Measurements from ENCODE around the gene PRKCD.

Gene PRKCD

DNA sequence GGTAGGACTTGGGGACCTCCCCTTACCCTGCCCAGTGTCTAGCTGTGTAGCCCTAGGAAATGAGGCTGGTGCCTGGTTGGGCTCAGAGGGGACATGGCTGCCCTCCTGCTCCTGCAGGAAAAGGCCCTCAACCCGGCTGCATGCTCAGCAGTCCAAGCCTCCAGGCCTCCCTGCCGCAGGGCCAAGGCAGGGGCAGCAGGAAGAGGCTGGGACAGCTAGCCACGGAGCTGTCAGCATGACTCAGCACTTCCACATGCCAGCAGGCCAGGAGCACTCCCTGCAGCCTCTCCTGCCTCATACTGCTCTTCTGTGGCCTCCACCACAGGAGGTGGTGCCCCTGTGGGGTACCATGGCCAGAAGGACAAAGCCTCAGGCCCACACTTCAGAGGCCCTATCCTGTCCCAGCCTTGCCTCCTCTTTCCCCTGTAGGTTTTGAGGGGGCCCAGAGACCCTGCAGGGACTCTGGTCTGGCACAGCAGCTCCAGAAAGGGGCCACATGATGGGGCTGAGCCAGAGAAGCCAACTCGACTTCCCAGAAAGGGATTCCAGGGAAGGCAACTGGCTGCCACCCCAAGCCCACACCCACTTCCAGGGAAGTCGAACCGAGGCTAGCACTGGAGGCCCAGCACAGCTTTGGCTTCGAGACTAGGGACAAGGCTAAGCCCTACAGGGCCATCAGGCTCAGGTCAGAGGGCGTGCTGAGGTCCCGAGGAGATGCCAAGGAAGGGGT is 75.3 kb downstream of the PRKCD start:
- peak overlapping the region; percentile 27 for H3K9ac ChIP-seq (ENCODE audit: low read depth, low read length, poor library complexity)
- H3K18ac ChIP-seq (ENCODE audit: low read length): peak overlapping the region; percentile 60
- H2BK15ac ChIP-seq (ENCODE audit: low read length): no peak overlapping the region
- H3K4me1 ChIP-seq (ENCODE audit: control insufficient read depth in 2 of 2, insufficient read depth in 1 of 2, low read depth in 1 of 2, low read length in 2 of 2): peaks cover 0 to 5% of the 10 kb centered on the region in 2 donors
- H3K27ac ChIP-seq (replicated peaks; ENCODE audit: low read length): no peak overlapping the region
- H3K23ac ChIP-seq (ENCODE audit: low read depth, low read length, poor library complexity): peak overlapping the region; percentile 75
- DNase-seq (ENCODE audit: low spot score): no peak
- no peak overlapping the region for H2BK5ac ChIP-seq (ENCODE audit: low read length)
- H3K4me2 ChIP-seq (ENCODE audit: insufficient read depth, low read length, poor library complexity, severe bottlenecking): no peak overlapping the region
- H2BK120ac ChIP-seq (ENCODE audit: low read depth, low read length): no peak overlapping the region
- no peak overlapping the region for H2AFZ ChIP-seq (ENCODE audit: low read length)
- no peak overlapping the region for H4K8ac ChIP-seq (ENCODE audit: low read depth, low read length)
- H2AK5ac ChIP-seq (ENCODE audit: low read depth, low read length): no peak overlapping the region
- H3K4ac ChIP-seq (ENCODE audit: low read length): no peak overlapping the region
- no peak overlapping the region for H2BK12ac ChIP-seq (ENCODE audit: low read length)
- H3K9me3 ChIP-seq (replicated peaks in 1 of 2; ENCODE audit: control insufficient read depth in 2 of 2, insufficient read depth in 1 of 2, low read depth in 1 of 2, low read length in 2 of 2): peaks cover 0 to 1% of the 10 kb centered on the region in 2 donors
- peak overlapping the region; percentile 84 for H3K14ac ChIP-seq (ENCODE audit: low read length)
- peaks cover 19% of the 10 kb centered on the region for H3K79me1 ChIP-seq (ENCODE audit: low read depth, low read length)
- H4K91ac ChIP-seq (ENCODE audit: low read depth, low read length, poor library complexity): no peak overlapping the region
- WGBS, 2 donors (ENCODE audit: extremely low coverage in 2 of 2, insufficient read length in 2 of 2, insufficient replicate concordance in 1 of 2): no CpG with 5 or more reads among the region's 9 CpGs
- H3K27me3 ChIP-seq (ENCODE audit: control insufficient read depth in 3 of 3, insufficient read depth in 3 of 3, low read depth in 1 of 3, low read length in 3 of 3): no peaks in the 10 kb centered on the region
- H3K36me3 ChIP-seq (replicated peaks in 1 of 2; ENCODE audit: control insufficient read depth in 2 of 2, insufficient read depth in 2 of 2, low read length in 2 of 2): peaks cover 75 to 98% of the 10 kb centered on the region in 2 donors
- H3K4me3 ChIP-seq (ENCODE audit: low read length in 2 of 2): no peak overlapping the region

DNA sequence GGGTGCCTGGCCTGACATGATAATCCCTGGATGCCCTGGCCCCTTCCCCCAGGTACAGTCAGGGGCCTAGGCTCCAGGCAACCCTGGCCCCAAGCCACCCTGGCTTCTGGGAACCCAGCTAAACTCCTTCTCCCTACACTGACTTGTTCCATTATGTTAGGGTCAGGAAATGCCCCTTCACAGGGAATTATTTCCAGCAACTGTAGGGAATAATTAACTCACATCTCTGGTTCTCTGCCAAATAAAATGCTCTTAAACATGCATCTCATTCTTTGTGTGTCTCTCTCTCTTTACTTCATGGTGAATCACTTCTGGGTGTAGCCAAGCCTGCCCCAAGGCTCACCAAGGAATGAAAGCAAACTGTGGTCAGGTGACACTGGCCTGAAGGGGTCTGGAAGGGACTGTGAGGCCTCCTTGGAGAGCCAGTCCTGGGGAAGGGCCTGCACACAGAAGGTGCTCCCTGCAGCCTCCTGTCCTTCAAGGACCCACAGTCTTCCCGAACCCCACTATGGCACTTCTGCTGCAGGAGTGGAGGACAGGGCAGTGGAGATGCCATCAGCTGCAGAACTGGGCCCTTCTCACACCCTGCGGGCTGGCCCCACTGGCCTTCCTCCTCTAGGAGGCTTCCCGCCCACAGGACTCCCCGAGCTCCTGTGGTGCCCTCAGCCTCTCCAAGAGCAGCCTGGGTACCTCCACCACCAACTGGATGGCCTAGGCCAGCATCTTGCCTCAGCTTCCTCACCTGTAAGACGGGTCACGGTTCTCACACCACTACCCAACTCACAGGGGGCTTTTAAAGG is 77.2 kb downstream of the PRKCD start:
- Histone ChIP-seq H2AFZ (ENCODE audit: low read length) (no peak overlapping the region), H4K91ac (ENCODE audit: low read depth, low read length, poor library complexity) (no peak overlapping the region), H4K8ac (ENCODE audit: low read depth, low read length) (no peak overlapping the region), H3K23ac (ENCODE audit: low read depth, low read length, poor library complexity) (no peak overlapping the region), H3K27me3 (ENCODE audit: control insufficient read depth in 3 of 3, insufficient read depth in 3 of 3, low read depth in 1 of 3, low read length in 3 of 3) (no peaks in the 10 kb centered on the region), H3K36me3 (replicated peaks in 1 of 2; ENCODE audit: control insufficient read depth in 2 of 2, insufficient read depth in 2 of 2, low read length in 2 of 2) (peaks cover 65 to 92% of the 10 kb centered on the region in 2 donors), H3K9ac (ENCODE audit: low read depth, low read length, poor library complexity) (no peak overlapping the region), H3K14ac (ENCODE audit: low read length) (no peak overlapping the region), H3K4me2 (ENCODE audit: insufficient read depth, low read length, poor library complexity, severe bottlenecking) (no peak overlapping the region), H2BK120ac (ENCODE audit: low read depth, low read length) (no peak overlapping the region), H3K9me3 (replicated peaks in 1 of 2; ENCODE audit: control insufficient read depth in 2 of 2, insufficient read depth in 1 of 2, low read depth in 1 of 2, low read length in 2 of 2) (no peaks in the 10 kb centered on the region), H3K4me1 (ENCODE audit: control insufficient read depth in 2 of 2, insufficient read depth in 1 of 2, low read depth in 1 of 2, low read length in 2 of 2) (peaks cover 6 to 9% of the 10 kb centered on the region in 2 donors), H3K4me3 (ENCODE audit: low read length in 2 of 2) (no peak overlapping the region), H2BK15ac (ENCODE audit: low read length) (no peak overlapping the region), H3K79me1 (ENCODE audit: low read depth, low read length) (peaks cover 20% of the 10 kb centered on the region), H2AK5ac (ENCODE audit: low read depth, low read length) (no peak overlapping the region), H2BK12ac (ENCODE audit: low read length) (no peak overlapping the region), H2BK5ac (ENCODE audit: low read length) (no peak overlapping the region), H3K18ac (ENCODE audit: low read length) (no peak overlapping the region), H3K27ac (replicated peaks; ENCODE audit: low read length) (no peak overlapping the region), H3K4ac (ENCODE audit: low read length) (no peak overlapping the region)
- no peak for DNase-seq (ENCODE audit: low spot score)
- WGBS, 2 donors (ENCODE audit: extremely low coverage in 2 of 2, insufficient read length in 2 of 2, insufficient replicate concordance in 1 of 2): no CpG with 5 or more reads among the region's 6 CpGs

DNA sequence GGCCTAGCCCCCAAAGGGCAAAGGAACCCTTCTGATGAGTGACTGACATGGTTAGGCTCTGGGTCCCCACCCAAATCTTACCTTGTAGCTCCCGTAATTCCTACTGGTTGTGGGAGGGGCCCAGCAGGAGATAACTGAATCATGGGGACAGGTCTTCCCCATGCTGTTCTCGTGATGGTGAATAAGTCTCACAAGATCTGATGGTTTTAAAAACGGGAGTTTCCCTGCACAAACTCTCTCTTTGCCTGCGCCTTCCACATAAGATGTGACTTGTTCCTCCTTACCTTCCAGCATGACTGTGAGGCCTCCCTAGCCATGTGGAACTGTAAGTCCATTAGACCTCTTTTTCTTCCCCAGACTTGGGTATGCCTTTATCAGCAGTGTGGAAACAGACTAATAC is 77.9 kb downstream of the PRKCD start:
- H3K9me3 ChIP-seq (replicated peaks in 1 of 2; ENCODE audit: control insufficient read depth in 2 of 2, insufficient read depth in 1 of 2, low read depth in 1 of 2, low read length in 2 of 2): no peaks in the 10 kb centered on the region
- H3K23ac ChIP-seq (ENCODE audit: low read depth, low read length, poor library complexity): no peak overlapping the region
- no peak overlapping the region for H4K8ac ChIP-seq (ENCODE audit: low read depth, low read length)
- H2BK12ac ChIP-seq (ENCODE audit: low read length): no peak overlapping the region
- peaks cover 62 to 87% of the 10 kb centered on the region in 2 donors for H3K36me3 ChIP-seq (replicated peaks in 1 of 2; ENCODE audit: control insufficient read depth in 2 of 2, insufficient read depth in 2 of 2, low read length in 2 of 2)
- H4K91ac ChIP-seq (ENCODE audit: low read depth, low read length, poor library complexity): no peak overlapping the region
- peaks cover 22% of the 10 kb centered on the region for H3K79me1 ChIP-seq (ENCODE audit: low read depth, low read length)
- H2BK5ac ChIP-seq (ENCODE audit: low read length): no peak overlapping the region
- WGBS, 2 donors (ENCODE audit: extremely low coverage in 2 of 2, insufficient read length in 2 of 2, insufficient replicate concordance in 1 of 2): no CpG with 5 or more reads among the region's 4 CpGs
- H3K9ac ChIP-seq (ENCODE audit: low read depth, low read length, poor library complexity): no peak overlapping the region
- no peak overlapping the region for H2BK15ac ChIP-seq (ENCODE audit: low read length)
- no peak overlapping the region for H3K27ac ChIP-seq (replicated peaks; ENCODE audit: low read length)
- H2BK120ac ChIP-seq (ENCODE audit: low read depth, low read length): no peak overlapping the region
- H3K14ac ChIP-seq (ENCODE audit: low read length): no peak overlapping the region
- no peaks in the 10 kb centered on the region for H3K27me3 ChIP-seq (ENCODE audit: control insufficient read depth in 3 of 3, insufficient read depth in 3 of 3, low read depth in 1 of 3, low read length in 3 of 3)
- no peak overlapping the region for H3K4me3 ChIP-seq (ENCODE audit: low read length in 2 of 2)
- H3K4ac ChIP-seq (ENCODE audit: low read length): no peak overlapping the region
- no peak overlapping the region for H3K18ac ChIP-seq (ENCODE audit: low read length)
- H3K4me1 ChIP-seq (ENCODE audit: control insufficient read depth in 2 of 2, insufficient read depth in 1 of 2, low read depth in 1 of 2, low read length in 2 of 2): peaks cover 12 to 16% of the 10 kb centered on the region in 2 donors
- no peak overlapping the region for H2AK5ac ChIP-seq (ENCODE audit: low read depth, low read length)
- H2AFZ ChIP-seq (ENCODE audit: low read length): no peak overlapping the region
- no peak for DNase-seq (ENCODE audit: low spot score)
- H3K4me2 ChIP-seq (ENCODE audit: insufficient read depth, low read length, poor library complexity, severe bottlenecking): no peak overlapping the region

DNA sequence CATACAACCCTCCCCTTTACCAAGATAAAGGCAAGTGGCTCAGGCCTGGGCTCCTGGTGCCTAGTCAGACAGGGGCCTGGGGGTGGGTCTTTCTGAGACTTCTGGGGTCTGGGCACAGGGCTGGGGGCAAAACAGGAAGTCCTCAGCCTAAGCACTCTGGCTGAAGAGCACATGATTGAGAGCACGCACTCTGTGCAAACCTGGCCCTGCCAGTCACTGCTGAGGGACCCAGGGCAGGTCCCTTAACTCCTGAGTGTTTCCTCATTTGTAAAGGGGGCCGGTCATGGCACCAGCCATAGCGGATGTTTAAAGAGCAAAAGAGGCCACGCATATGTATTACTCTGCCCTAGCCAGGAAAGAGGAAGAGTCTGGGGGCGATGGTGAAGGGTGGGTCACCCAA is 78.8 kb downstream of the PRKCD start:
- DNase-seq (ENCODE audit: low spot score): no peak
- Histone ChIP-seq H3K27ac (replicated peaks; ENCODE audit: low read length) (no peak overlapping the region), H3K4ac (ENCODE audit: low read length) (no peak overlapping the region), H3K79me1 (ENCODE audit: low read depth, low read length) (peaks cover 31% of the 10 kb centered on the region), H3K4me2 (ENCODE audit: insufficient read depth, low read length, poor library complexity, severe bottlenecking) (no peak overlapping the region), H3K36me3 (replicated peaks in 1 of 2; ENCODE audit: control insufficient read depth in 2 of 2, insufficient read depth in 2 of 2, low read length in 2 of 2) (peaks cover 58 to 87% of the 10 kb centered on the region in 2 donors), H4K91ac (ENCODE audit: low read depth, low read length, poor library complexity) (no peak overlapping the region), H2BK12ac (ENCODE audit: low read length) (no peak overlapping the region), H3K9ac (ENCODE audit: low read depth, low read length, poor library complexity) (no peak overlapping the region), H3K27me3 (ENCODE audit: control insufficient read depth in 3 of 3, insufficient read depth in 3 of 3, low read depth in 1 of 3, low read length in 3 of 3) (no peaks in the 10 kb centered on the region), H3K23ac (ENCODE audit: low read depth, low read length, poor library complexity) (no peak overlapping the region), H2AFZ (ENCODE audit: low read length) (no peak overlapping the region), H3K9me3 (replicated peaks in 1 of 2; ENCODE audit: control insufficient read depth in 2 of 2, insufficient read depth in 1 of 2, low read depth in 1 of 2, low read length in 2 of 2) (no peaks in the 10 kb centered on the region), H2BK5ac (ENCODE audit: low read length) (no peak overlapping the region), H3K14ac (ENCODE audit: low read length) (no peak overlapping the region), H3K4me1 (ENCODE audit: control insufficient read depth in 2 of 2, insufficient read depth in 1 of 2, low read depth in 1 of 2, low read length in 2 of 2) (peaks cover 17 to 20% of the 10 kb centered on the region in 2 donors), H3K18ac (ENCODE audit: low read length) (no peak overlapping the region), H3K4me3 (ENCODE audit: low read length in 2 of 2) (no peak overlapping the region), H4K8ac (ENCODE audit: low read depth, low read length) (no peak overlapping the region), H2BK15ac (ENCODE audit: low read length) (no peak overlapping the region), H2AK5ac (ENCODE audit: low read depth, low read length) (no peak overlapping the region), H2BK120ac (ENCODE audit: low read depth, low read length) (no peak overlapping the region)
- no CpG with 5 or more reads among the region's 5 CpGs for WGBS, 2 donors (ENCODE audit: extremely low coverage in 2 of 2, insufficient read length in 2 of 2, insufficient replicate concordance in 1 of 2)
